ENCODE data around the gene STIL.
"Not testable (repeated sequence)": the region's sequence is repeated elsewhere in the genome, so short reads cannot be mapped to it uniquely, and the experiment has no call there.

Gene STIL

DNA sequence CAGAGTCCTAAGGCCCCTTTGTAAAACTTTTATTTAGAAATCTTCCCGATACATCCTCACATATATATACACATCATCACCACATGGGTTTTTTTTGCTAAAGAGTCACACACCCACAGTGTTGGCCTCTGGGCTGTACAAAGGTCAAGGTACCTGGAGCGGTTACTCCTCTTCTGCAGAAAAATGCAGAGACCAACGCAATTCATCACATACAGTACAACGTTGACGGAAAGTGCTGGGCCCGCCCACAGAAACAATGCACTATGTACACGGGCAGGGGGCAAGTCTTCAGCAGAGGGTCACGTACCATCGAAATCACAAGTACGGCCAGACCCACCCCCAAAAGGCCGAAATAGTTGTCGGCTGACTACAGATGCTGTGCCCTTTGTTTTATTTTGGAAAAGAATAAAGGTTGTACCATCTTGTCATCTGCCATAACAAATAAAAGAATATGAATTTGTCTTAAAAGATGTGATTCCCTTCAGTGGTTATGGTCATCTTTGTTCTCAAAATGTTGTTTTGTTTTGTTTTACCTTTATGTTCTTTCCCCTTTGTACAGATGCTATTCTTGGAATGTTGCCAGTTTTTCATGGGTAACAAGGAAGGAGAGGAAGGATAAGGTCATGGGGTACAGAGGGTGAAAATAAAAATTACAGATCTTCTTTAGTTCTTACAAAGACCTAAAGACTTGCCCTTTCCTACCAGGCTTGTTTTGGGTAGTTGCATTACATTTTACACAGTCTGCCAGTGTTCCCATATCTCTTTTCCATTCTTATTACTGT is 97.5 kb downstream of the STIL start:
- no peak for DNase-seq

GRCh38 chr1:47215713-47216112 is 98.2 kb downstream of the STIL start:
- no peak for DNase-seq

GRCh38 chr1:47214549-47214948 is 99.4 kb downstream of the STIL start:
- DNase-seq, result no peak

- no peak for DNase-seq
These were observed 100.5 kb downstream of the STIL start for GRCh38 chr1:47213230-47213963.

DNA sequence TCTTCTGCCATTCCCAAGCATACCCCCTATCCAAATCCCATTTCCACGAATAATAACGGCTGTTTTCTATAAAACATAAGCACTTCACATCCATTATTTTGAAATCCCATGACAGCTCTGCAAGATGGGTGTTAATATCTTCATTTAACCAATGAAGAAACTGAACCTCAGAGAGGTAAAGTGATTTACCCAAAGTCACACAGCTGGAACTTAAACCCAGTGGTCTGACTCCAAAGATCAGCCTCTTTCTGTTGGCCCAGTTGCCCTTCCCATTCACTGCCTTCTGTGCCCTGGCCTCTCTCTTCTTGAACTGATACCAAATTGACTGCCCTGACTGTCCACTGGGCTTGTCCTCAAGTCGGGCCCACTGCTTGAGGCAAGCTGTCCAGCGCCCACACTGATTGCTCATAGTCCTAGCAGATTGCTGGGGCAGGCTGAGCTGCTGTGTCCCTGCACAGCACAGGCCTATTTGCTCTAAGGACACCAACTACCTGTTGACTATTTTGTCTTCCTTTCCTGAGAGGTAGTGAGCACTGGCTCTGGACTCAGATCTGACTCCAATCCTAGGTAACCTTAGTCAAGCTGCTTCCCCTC is 101.2 kb downstream of the STIL start:
- DNase-seq, result no peak

- no peak for DNase-seq
These were observed 102.1 kb downstream of the STIL start for GRCh38 chr1:47211796-47212269.

- no peak for DNase-seq
These were observed 103.3 kb downstream of the STIL start for GRCh38 chr1:47210666-47211065.

DNA sequence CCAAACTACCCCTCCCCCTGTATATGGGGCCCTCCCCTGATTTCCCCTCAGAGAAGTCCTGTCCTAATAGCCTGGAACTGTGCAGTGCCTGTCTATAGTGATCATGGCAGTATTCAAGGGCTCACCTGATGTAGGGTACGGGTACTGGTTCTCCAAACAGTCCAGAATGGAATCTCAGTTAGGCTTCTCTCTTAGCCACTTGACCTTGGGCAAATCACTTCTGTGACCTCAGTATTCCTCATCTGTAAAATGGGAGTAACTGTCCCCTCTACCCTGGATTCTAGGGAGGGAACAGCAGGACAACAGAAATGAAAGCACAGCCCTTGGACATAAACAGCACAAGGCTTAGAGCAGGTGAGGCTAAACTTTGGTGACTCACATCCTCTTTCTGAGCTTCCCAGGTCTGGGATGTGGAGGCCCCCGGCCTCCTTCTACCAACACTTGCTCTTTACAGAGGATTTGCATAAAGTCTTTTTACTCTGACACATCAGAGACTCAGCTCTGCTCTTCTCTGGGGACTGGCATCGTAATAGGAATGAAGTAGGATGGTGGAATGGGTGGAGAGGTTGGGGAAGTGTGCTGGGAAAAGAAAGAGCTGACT is 104.1 kb downstream of the STIL start:
- no peak for DNase-seq

DNA sequence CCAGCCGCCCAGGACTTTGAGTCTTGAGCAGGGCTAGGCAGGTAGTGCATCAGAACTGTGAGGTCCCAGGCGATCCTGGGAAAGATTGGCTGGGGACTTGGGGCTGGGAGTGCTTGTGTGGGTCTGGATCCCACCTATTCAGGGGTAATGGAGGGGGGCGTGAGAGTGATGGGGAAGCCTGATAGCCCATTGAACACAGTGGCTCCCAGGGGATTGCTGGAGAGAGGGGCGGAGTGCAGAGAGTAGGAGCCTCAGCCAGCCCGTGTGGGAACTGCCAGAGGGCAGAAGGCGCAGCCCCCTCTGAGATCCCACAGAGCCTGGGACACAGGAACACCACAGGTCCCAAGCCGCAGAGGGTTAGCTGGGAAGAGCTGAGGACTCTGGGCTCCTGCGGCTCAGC is 104.9 kb downstream of the STIL start:
- DNase-seq, result no peak

- DNase-seq, result no peak
These were observed 105.5 kb downstream of the STIL start for GRCh38 chr1:47208374-47208850.

DNA sequence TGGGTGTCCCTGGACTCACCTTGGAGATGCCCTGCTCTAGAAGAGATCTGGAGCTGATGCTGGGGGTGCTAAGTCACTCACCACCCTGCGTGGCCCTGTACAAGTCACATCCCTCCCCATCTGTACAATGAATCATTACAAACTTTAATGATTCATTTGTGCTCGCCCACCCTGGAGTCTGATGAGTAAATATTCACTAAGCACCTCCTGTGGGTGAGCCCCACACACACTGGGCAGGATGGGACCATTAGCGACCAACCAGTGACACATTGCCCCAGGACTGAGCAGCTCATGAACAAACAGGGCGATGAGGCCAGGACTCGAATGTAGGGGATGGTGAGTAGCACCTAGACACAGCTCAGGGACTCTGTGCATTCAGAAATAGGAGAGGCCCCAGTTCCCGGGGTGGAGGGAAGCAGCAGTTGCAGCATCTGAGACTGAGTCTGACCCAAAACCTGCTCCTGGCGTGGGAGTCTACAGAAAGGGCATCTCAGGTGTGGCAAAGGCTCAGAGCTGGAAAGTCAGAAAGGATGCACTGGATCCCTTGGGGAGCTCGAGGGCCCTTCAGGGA is 106.1 kb downstream of the STIL start:
- DNase-seq, result no peak

DNA sequence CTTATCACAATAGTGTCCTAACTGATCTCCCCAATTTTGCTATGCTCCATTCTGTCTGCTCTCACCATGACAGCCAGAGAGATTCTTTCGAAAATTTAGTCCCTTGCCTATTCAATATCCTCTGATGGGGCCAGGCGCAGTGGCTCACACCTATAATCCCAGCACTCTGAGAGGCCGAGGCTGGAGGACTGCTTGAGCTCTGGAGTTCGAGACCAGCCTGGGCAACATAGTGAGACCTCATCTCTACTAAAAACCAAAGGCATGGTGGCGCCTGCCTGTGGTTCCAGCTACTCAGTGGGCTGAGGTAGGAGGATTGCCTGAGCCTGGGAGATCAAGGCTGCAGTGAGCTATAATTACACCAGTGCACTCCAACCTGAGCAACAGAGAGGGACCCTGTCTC is 108.0 kb downstream of the STIL start:
- DNase-seq, result no peak

- not testable (repeated sequence) for DNase-seq
These were observed 110.4 kb downstream of the STIL start for GRCh38 chr1:47203504-47203903.

- DNase-seq, result no peak
These were observed 112.8 kb downstream of the STIL start for GRCh38 chr1:47201179-47201578.

All from CD4-positive, alpha-beta T cell treated with Interleukin-17A for 4 hours (primary cell).